Mesenchymal stem cell (in vitro differentiated cells and primary cell): ENCODE data around the gene VAMP2.

ENCODE experiments used
- DNase-seq: peaks from one replicate; pipeline ENCODE4 v3.0.0-alpha.2; 2013
- H2AFZ ChIP-seq: one replicate; pipeline ENCODE4 v1.6.1; 2013; ENCODE audit warnings: low read depth, mild to moderate bottlenecking, control low read depth, inconsistent platforms, low read length, moderate library complexity
- H2AK5ac ChIP-seq: 2 replicates; pipeline ENCODE4 v1.6.1; 2013; ENCODE audit warnings: low read length, moderate library complexity, mild to moderate bottlenecking, inconsistent platforms; ENCODE audit not compliant: severe bottlenecking
- H2BK120ac ChIP-seq: one replicate; pipeline ENCODE4 v1.6.1; 2013; ENCODE audit warnings: low read depth, mild to moderate bottlenecking, inconsistent platforms, low read length, moderate library complexity
- H2BK12ac ChIP-seq, 2 experiments: one replicate each; pipeline ENCODE4 v1.6.1; 2013; ENCODE audit warnings: inconsistent platforms in 2 of 2, low read length in 2 of 2, mild to moderate bottlenecking in 2 of 2, moderate library complexity in 2 of 2, control low read depth in 1 of 2
- H2BK15ac ChIP-seq: one replicate; pipeline ENCODE4 v1.6.1; 2013; ENCODE audit warnings: mild to moderate bottlenecking, low read depth, inconsistent platforms; ENCODE audit not compliant: poor library complexity, severe bottlenecking
- H2BK5ac ChIP-seq: 2 replicates; pipeline ENCODE4 v1.6.1; 2013; ENCODE audit warnings: low read depth, mild to moderate bottlenecking, low read length, control low read depth, inconsistent platforms; ENCODE audit not compliant: poor library complexity, severe bottlenecking
- H3K14ac ChIP-seq, 2 experiments: one replicate each; pipeline ENCODE4 v1.6.1; 2013; ENCODE audit warnings: inconsistent platforms in 2 of 2, low read length in 2 of 2, control low read depth in 1 of 2, mild to moderate bottlenecking in 1 of 2, moderate library complexity in 1 of 2
- H3K18ac ChIP-seq, 2 experiments: one replicate each; pipeline ENCODE4 v1.6.1; 2013; ENCODE audit warnings: inconsistent platforms in 2 of 2, low read length in 2 of 2, control low read depth in 1 of 2, low read depth in 1 of 2, mild to moderate bottlenecking in 1 of 2
- H3K23ac ChIP-seq, 2 experiments: one replicate each; pipeline ENCODE4 v1.6.1; 2013; ENCODE audit warnings: inconsistent platforms in 2 of 2, low read length in 2 of 2, mild to moderate bottlenecking in 2 of 2, moderate library complexity in 2 of 2, control low read depth in 1 of 2
- H3K27ac ChIP-seq: 2 replicates; pipeline ENCODE4 v1.5.1; 2013; ENCODE audit warnings: mild to moderate bottlenecking, moderate library complexity, low read length, control low read depth, inconsistent platforms; ENCODE audit not compliant: poor library complexity, severe bottlenecking
- H3K27me3 ChIP-seq, 2 experiments: 2 replicates each; pipeline versions ENCODE4 v1.6.1 to v1.7.0; 2013; ENCODE audit warnings: low read length in 2 of 2, mild to moderate bottlenecking in 2 of 2, moderate library complexity in 2 of 2, control low read depth in 1 of 2, inconsistent platforms in 1 of 2; ENCODE audit not compliant: control insufficient read depth in 1 of 2, insufficient read depth in 1 of 2
- H3K36me3 ChIP-seq, 2 experiments: 2 replicates each; pipeline versions ENCODE4 v1.6.1 to v1.7.0; 2013; ENCODE audit warnings: low read length in 2 of 2, control low read depth in 1 of 2, inconsistent platforms in 1 of 2, low read depth in 1 of 2, mild to moderate bottlenecking in 1 of 2; ENCODE audit not compliant: insufficient read depth in 2 of 2, control insufficient read depth in 1 of 2
- H3K4ac ChIP-seq, 2 experiments: one replicate each; pipeline ENCODE4 v1.6.1; 2013; ENCODE audit warnings: inconsistent platforms in 2 of 2, low read length in 2 of 2, mild to moderate bottlenecking in 2 of 2, moderate library complexity in 2 of 2, control low read depth in 1 of 2, low read depth in 1 of 2
- H3K4me1 ChIP-seq: 2 replicates; pipeline ENCODE4 v1.6.1; 2013; ENCODE audit warnings: low read depth, low read length, control low read depth; ENCODE audit not compliant: control insufficient read depth, insufficient read depth
- H3K4me2 ChIP-seq: 2 replicates; pipeline ENCODE4 v1.6.1; 2013; ENCODE audit warnings: low read length, mild to moderate bottlenecking, inconsistent platforms; ENCODE audit not compliant: poor library complexity, severe bottlenecking
- H3K4me3 ChIP-seq, 2 experiments: 2 replicates each; pipeline versions ENCODE4 v1.5.1 to v1.7.0; 2013; ENCODE audit warnings: low read length in 2 of 2, mild to moderate bottlenecking in 2 of 2, control low read depth in 1 of 2, low read depth in 1 of 2; ENCODE audit not compliant: insufficient read depth in 1 of 2
- H3K79me1 ChIP-seq: replicated peaks from 2 replicates; pipeline ENCODE4 v1.6.1; 2013; ENCODE audit warnings: mild to moderate bottlenecking, control low read depth, low read length, inconsistent platforms; ENCODE audit not compliant: poor library complexity, severe bottlenecking
- H3K9ac ChIP-seq: 2 replicates; pipeline ENCODE4 v1.7.0; 2013; ENCODE audit warnings: mild to moderate bottlenecking, low read length, moderate library complexity
- H3K9me3 ChIP-seq: 2 replicates; pipeline ENCODE4 v1.7.0; 2013; ENCODE audit warnings: mild to moderate bottlenecking, low read length; ENCODE audit not compliant: control insufficient read depth
- H4K8ac ChIP-seq: one replicate; pipeline ENCODE4 v1.6.1; 2013; ENCODE audit warnings: inconsistent platforms, mild to moderate bottlenecking, low read length, moderate library complexity
- H4K91ac ChIP-seq: one replicate; pipeline ENCODE4 v1.6.1; 2013; ENCODE audit warnings: mild to moderate bottlenecking, low read length, inconsistent platforms
- WGBS: methylation state at CpG from one replicate; pipeline ENCODE4 v1.1.7; 2013; ENCODE audit warnings: mixed read lengths; 5-methylcytosine and 5-hydroxymethylcytosine counted together

VAMP2 gene

GRCh38 chr17:8119581-8120519, 42.9 kb downstream of the VAMP2 start:
- H3K9ac ChIP-seq = peak overlapping the region; percentile 83
- no peak overlapping the region for H3K18ac ChIP-seq
- no peak overlapping the region for H2AFZ ChIP-seq
- H2BK120ac ChIP-seq = no peak overlapping the region
- H2BK12ac ChIP-seq = no peak overlapping the region
- no peak overlapping the region for H4K91ac ChIP-seq
- no peak overlapping the region for H2BK15ac ChIP-seq
- H4K8ac ChIP-seq = no peak overlapping the region
- peaks cover 45 to 49% of the 10 kb centered on the region in 2 experiments for H3K27me3 ChIP-seq
- no peak overlapping the region for H3K4ac ChIP-seq
- no peaks in the 10 kb centered on the region for H3K9me3 ChIP-seq
- H3K23ac ChIP-seq = no peak overlapping the region
- peak overlapping the region; percentile 95 for H3K4me2 ChIP-seq
- H3K27ac ChIP-seq = no peak overlapping the region
- 2% methylated on average over 25 of the region's 28 CpGs for WGBS
- peak; percentile 97 for DNase-seq
- no peaks in the 10 kb centered on the region for H3K79me1 ChIP-seq
- H3K36me3 ChIP-seq = no peaks in the 10 kb centered on the region
- H3K4me1 ChIP-seq = peaks cover 51% of the 10 kb centered on the region
- no peak overlapping the region for H2AK5ac ChIP-seq
- no peak overlapping the region for H3K14ac ChIP-seq
- H3K4me3 ChIP-seq = peak overlapping the region in 1 of 2 experiments; percentile 85
- H2BK5ac ChIP-seq = no peak overlapping the region

GRCh38 chr17:8118769-8119580, 43.8 kb downstream of the VAMP2 start:
- Histone ChIP-seq H3K9ac (peak overlapping the region; percentile 83), H3K4me3 (peak overlapping the region; percentile 55 to 85), H2BK12ac (no peak overlapping the region), H3K27me3 (peaks cover 45 to 49% of the 10 kb centered on the region in 2 experiments), H3K4ac (no peak overlapping the region), H3K27ac (peak overlapping the region; percentile 66), H3K4me2 (peak overlapping the region; percentile 97), H3K4me1 (peaks cover 44% of the 10 kb centered on the region), H3K36me3 (no peaks in the 10 kb centered on the region), H4K91ac (no peak overlapping the region), H3K18ac (peak overlapping the region in 1 of 2 experiments; percentile 11), H2BK120ac (no peak overlapping the region), H3K9me3 (no peaks in the 10 kb centered on the region), H3K79me1 (no peaks in the 10 kb centered on the region), H3K14ac (no peak overlapping the region), H3K23ac (no peak overlapping the region), H4K8ac (no peak overlapping the region), H2BK15ac (peak overlapping the region; percentile 21), H2AK5ac (no peak overlapping the region), H2AFZ (peak overlapping the region; percentile 60), H2BK5ac (no peak overlapping the region)
- DNase-seq = peak; percentile 88
- WGBS = under 1% methylated on average over 33 of the region's 38 CpGs

GRCh38 chr17:8117980-8118768, 44.6 kb downstream of the VAMP2 start, which contains the start of gene ALOXE3:
TSS of gene ALOXE3 (minus strand) at chr17:8118514. CDS start at chr17:8117990, 524 bp downstream.
- Histone ChIP-seq H4K8ac (no peak within 1 kb of the TSS), H2AFZ (peak within 1 kb of the TSS; percentile 60), H3K18ac (peak within 1 kb of the TSS in 1 of 2 experiments; percentile 11), H2BK15ac (peak within 1 kb of the TSS; percentile 21), H3K23ac (no peak within 1 kb of the TSS), H3K27ac (peak within 1 kb of the TSS; percentile 66), H3K14ac (peak within 1 kb of the TSS in 1 of 2 experiments; percentile 74), H4K91ac (no peak within 1 kb of the TSS), H3K4me2 (peak within 1 kb of the TSS; percentile 97), H3K36me3 (no peaks in the 10 kb centered on the region), H3K4ac (no peak within 1 kb of the TSS), H3K79me1 (no peaks in the 10 kb centered on the region), H2BK120ac (no peak within 1 kb of the TSS), H3K27me3 (peaks cover 39 to 47% of the 10 kb centered on the region in 2 experiments), H2BK12ac (peak within 1 kb of the TSS in 1 of 2 experiments; percentile 34), H2BK5ac (no peak within 1 kb of the TSS), H3K4me1 (peaks cover 36% of the 10 kb centered on the region), H3K9ac (peak within 1 kb of the TSS; percentile 83), H3K4me3 (peak within 1 kb of the TSS; percentile 55 to 85), H3K9me3 (no peaks in the 10 kb centered on the region), H2AK5ac (no peak within 1 kb of the TSS)
- DNase-seq = peak; percentile 65
- 1% methylated on average over 28 of the region's 33 CpGs for WGBS
